Measurements from ENCODE around the gene SLC13A3.

SLC13A3 gene

GRCh38 chr20:46650575-46651090 lies 626 bp downstream of the SLC13A3 start:
- DNase-seq, result no peak

GRCh38 chr20:46649965-46650542 lies 1.2 kb downstream of the SLC13A3 start:
- no peak for DNase-seq

DNA sequence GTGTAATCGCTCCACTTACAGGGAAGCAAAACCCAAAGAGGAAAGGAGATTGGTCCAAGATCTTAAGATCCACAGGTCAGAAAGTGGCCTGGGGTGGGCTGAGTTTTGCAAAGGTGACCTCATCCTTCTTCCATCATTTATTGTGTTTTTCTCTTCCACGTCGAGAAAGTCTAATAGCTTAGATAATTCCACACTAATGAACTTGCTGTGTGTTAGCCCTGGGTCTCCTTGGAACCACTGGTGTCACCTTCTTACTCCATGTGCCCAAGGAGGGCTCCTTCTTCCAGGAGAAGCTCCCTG lies 1.7 kb downstream of the SLC13A3 start:
- DNase-seq, result no peak

GRCh38 chr20:46648903-46649649 lies 2.2 kb downstream of the SLC13A3 start:
- no peak for DNase-seq

GRCh38 chr20:46647469-46647868 lies 3.8 kb downstream of the SLC13A3 start:
- no peak for DNase-seq

GRCh38 chr20:46646659-46647380 lies 4.4 kb downstream of the SLC13A3 start:
- DNase-seq, result no peak

DNA sequence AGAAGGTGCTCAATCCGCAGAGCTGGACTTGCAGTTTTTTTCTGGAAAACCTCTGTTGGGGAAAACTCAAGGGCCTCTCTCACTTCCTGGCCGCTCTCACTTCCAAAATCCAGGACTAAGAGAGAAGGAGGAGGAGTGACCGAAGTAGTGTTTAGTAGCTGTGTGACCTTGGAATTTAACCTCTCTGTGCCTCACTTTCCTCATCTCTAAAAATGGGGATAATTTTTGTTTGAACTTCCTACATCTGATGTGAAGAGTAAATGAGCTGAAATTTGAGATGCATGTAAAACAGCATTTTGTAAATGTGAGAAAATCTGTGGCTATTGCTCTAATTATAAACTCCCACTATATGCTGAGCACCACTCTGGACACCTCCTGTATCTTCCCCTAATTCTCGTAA lies 5.1 kb downstream of the SLC13A3 start:
- DNase-seq, result no peak

DNA sequence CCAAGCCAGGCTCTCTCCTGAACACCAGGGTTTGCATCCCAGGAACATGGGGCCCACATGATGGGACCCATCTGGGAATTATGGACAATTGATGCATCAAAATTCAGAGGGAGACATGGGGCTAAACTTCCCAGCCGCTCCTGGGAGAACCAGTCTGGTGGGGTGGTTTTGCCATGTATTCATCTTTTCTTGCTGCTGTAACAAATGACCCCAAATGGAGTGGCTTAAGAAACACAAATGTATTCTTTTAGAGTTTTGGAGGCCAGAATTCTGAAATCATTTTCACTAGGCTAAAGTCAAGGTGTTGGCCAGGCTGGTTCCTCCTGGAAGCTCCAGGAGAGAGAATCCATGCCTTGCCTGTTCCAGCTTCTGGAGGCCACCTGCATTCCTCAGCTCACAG lies 6.5 kb downstream of the SLC13A3 start:
- no peak for DNase-seq

DNA sequence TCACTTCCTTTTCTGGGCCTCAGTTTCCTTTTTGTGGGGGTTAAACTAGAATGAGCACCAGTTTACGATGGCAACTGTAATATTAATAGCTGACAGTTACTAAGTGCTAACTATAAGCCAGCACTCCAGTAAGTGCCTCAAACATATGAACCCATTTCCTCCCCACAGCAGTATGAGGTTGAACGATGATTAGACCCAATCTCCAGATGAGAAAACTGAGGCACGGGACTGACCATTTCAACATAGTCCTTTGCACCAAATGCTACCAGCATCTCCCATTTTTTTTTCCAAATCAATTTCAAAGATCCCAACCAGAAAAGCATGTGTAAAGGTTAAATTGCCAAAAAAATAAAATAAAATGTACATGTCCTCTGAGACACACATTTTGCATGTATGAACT lies 7.1 kb downstream of the SLC13A3 start:
- DNase-seq, result no peak

DNA sequence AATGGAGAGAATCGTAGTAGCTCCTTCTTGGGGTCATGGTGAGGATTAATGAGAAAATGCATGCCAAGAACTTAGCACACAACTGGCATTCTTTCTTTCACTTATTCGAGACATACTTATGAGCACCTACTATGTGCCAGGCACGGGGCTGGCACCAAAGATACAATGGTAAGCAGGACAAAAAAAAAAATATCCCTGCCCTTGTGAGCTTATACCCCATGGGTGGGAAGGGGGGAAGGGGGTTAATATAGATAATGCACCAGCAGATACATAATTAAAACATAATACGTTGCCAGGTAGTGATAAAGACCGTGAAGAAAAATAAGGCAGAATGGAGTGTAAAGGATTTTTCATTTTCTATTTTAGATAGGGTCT lies 8.3 kb downstream of the SLC13A3 start:
- DNase-seq, result no peak

GRCh38 chr20:46642265-46642968 lies 8.8 kb downstream of the SLC13A3 start:
- no peak for DNase-seq

- no peak for DNase-seq
These were observed 9.8 kb downstream of the SLC13A3 start for GRCh38 chr20:46641424-46641823.

GRCh38 chr20:46640536-46641311 lies 10.5 kb downstream of the SLC13A3 start:
- DNase-seq, result no peak

GRCh38 chr20:46640044-46640443 lies 11.2 kb downstream of the SLC13A3 start:
- DNase-seq, result no peak

- DNase-seq, result no peak
These were observed 11.7 kb downstream of the SLC13A3 start for GRCh38 chr20:46639587-46639986.

DNA sequence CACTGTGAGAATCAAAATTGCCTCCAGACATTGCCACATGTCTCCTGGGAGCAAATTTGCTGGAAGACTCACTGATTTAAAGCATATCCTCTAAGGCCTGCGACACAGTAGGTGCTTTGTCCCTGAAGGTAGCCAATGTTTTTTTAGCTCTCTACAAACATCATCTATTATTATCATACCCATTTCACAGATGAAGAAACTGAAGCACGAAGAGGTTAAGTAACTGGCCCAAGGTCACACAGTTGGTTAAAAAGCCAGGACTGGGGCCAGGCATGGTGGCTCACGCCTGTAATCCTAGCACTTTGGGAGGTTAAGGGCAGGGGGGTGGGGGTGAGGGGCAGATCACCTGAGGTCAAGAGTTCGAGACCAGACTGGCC lies 12.4 kb downstream of the SLC13A3 start:
- DNase-seq, result no peak

- no peak for DNase-seq
These were observed 12.9 kb downstream of the SLC13A3 start for GRCh38 chr20:46638134-46638897.

DNA sequence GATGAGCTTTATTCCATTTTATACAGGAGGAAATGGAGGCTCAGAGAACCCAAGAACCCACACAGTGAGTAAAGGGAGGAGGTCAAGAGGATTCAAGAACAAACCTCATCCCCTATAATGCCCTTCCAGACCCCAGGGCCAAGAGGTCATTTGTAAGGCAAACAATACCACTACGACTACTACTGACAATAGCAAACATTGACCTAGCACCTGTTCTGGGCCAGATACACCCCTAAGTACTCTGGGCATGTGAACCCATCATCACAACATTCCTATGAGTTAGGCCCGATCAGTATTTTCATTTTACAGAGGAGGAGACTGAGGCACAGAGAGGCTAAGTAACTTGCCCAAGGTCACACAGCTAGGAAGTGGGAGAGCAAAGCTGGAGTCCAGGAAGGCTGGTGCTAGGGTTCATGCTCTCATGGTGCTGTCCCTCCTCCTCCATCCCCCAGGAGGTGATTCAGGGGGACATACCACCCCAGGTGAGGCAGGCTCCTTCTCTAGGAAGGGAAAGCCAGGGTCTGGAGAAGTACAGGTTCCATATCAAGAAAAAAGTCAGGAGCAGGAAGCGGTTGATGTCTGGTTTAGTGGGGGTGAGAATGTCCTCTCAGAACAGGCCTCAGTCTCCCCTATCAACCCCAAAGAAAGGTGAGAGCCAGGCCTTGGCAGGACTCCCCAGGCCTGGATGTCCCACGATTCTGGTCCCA lies 13.7 kb downstream of the SLC13A3 start:
- no peak for DNase-seq

DNA sequence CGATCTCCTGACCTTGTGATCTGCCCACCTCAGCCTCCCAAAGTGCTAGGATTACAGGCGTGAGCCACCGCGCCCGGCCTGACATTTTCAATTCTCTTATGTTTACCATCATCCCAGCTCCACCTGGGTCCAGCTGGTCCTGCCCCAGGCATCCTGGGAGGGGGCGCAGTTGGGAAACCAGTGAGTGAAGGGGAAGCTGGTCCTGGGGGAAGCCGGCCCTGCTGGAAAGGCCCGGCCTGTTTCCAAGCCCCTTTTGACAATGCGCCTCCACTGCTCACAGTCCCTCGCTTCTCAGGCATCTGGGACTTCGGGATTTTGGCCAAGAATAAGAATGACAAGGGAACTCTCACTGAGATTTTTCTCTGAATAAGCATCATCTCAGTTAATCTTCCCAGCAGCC lies 14.2 kb downstream of the SLC13A3 start:
- DNase-seq, result no peak

DNA sequence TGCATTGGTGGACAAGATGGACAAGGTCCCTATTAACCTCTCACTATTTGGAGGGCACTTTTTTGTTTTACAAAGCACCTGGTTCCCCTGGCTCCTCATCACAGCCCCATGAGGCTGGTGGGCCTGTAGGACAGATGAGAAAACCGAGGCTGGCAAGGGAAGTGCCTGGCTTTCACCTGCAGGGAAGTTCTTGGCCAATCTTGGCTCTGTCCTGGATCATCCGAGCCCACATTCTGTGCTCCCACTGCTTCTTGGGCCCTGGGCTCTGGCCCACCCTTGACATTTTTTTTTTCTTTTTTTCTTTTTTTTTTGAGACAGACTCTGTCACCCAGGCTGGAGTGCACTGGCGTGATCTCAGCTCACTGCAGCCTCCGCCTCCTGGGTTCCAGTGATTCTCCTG lies 14.7 kb downstream of the SLC13A3 start:
- DNase-seq, result no peak

DNA sequence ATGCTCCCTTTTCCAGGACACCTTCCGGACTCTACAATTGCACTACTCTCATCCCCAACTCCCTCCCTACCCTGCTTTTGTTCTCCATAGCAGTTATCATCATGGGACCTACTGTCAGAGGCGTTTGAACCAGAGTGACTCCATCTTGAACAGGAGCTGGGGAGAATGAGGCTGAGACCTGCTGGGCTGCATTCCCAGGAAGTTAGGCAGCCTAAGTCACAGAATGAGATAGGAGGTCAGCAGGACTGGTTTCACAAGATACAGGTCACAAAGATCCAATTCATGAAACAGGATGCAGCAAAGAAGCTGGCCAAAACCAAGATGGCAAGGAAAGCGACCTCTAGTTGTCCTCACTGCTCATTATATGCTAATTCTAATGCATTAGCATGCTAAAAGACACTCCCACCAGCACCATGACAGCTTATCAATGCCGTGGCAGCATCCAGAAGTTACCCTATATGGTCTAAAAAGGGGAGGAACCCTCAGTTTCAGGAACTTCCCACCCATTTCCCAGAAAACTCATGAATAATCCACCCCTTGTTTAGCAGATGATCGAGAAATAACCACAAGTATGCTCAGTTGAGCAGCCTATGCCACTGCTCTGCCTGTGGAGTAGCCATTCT lies 15.6 kb downstream of the SLC13A3 start:
- DNase-seq, result no peak
